Measurements from ENCODE around the gene BSDC1. TPM values are rescaled to one million over a fixed set of nuclear protein-coding genes. Genes with fewer than 3 reads are reported as not detected.

The BSDC1 gene
- polyA plus RNA-seq, 1 donor from 2014 or later = 158 TPM

DNA sequence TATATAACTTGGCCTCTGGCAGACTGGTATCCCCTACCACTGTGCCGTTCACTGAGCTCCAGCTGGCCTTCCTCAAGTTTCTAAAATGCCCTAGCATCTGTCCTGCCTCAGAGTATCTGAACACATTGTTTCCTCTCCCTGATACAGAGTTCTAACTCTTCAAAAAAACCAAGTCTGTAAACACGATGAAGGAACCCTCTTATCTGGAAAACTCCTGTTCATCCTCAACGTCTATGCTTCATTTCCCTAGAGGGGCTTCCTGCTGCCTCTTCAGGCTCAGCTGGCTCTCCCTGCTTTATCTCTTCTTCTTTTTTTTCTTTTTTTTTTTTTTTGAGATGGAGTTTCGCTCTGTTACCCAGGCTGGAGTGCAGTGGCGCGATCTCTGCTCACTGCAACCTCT lies 5.6 kb downstream of the BSDC1 start:
- Histone ChIP-seq H4K20me1 (ENCODE audit: insufficient read depth) (no peaks in the 10 kb centered on the region), H2AFZ (ENCODE audit: low read depth, low read length) (no peak overlapping the region), H3K9ac (ENCODE audit: low read length) (no peak overlapping the region), H3K4me3 (ENCODE audit: low read length) (no peak overlapping the region), H3K9me2 (ENCODE audit: insufficient read depth, low read length) (no peaks in the 10 kb centered on the region), H3K27me3 (ENCODE audit: insufficient read depth, low read depth, low read length) (no peaks in the 10 kb centered on the region), H3F3A (ENCODE audit: insufficient read depth, low read length, poor library complexity, severe bottlenecking) (no peaks in the 10 kb centered on the region), H3K79me2 (replicated peaks; ENCODE audit: insufficient read depth, low read length) (peaks cover 35% of the 10 kb centered on the region), H3K9me3 (ENCODE audit: low read length) (no peaks in the 10 kb centered on the region), H3K36me3 (ENCODE audit: insufficient read depth, low read length) (peaks cover 15% of the 10 kb centered on the region), H3K4me2 (ENCODE audit: low read length) (no peak overlapping the region), H3K27ac (ENCODE audit: low read length) (no peak overlapping the region)
- TF ChIP-seq MXI1 (conservative IDR thresholded peaks at IDR 0.05; ENCODE audit: poor library complexity, severe bottlenecking) (no peak), SMC3 (conservative IDR thresholded peaks at IDR 0.05; ENCODE audit: poor library complexity) (no peak), RAD21 (conservative IDR thresholded peaks at IDR 0.05) (no peak), POLR2AphosphoS5 (IDR thresholded peaks at IDR 0.05) (no peak), EP300 (conservative IDR thresholded peaks at IDR 0.05; ENCODE audit: poor library complexity, severe bottlenecking) (no peak), EZH2 (IDR thresholded peaks at IDR 0.05; ENCODE audit: borderline replicate concordance, insufficient read depth, low read length, poor library complexity, severe bottlenecking) (no peak), TAF1 (IDR thresholded peaks at IDR 0.05; ENCODE audit: low read depth) (no peak)
- TF ChIP-seq, protein P1, sequence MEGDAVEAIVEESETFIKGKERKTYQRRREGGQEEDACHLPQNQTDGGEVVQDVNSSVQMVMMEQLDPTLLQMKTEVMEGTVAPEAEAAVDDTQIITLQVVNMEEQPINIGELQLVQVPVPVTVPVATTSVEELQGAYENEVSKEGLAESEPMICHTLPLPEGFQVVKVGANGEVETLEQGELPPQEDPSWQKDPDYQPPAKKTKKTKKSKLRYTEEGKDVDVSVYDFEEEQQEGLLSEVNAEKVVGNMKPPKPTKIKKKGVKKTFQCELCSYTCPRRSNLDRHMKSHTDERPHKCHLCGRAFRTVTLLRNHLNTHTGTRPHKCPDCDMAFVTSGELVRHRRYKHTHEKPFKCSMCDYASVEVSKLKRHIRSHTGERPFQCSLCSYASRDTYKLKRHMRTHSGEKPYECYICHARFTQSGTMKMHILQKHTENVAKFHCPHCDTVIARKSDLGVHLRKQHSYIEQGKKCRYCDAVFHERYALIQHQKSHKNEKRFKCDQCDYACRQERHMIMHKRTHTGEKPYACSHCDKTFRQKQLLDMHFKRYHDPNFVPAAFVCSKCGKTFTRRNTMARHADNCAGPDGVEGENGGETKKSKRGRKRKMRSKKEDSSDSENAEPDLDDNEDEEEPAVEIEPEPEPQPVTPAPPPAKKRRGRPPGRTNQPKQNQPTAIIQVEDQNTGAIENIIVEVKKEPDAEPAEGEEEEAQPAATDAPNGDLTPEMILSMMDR (IDR thresholded peaks at IDR 0.05; ENCODE audit: poor library complexity, severe bottlenecking) = no peak
- TF ChIP-seq, protein P2, sequence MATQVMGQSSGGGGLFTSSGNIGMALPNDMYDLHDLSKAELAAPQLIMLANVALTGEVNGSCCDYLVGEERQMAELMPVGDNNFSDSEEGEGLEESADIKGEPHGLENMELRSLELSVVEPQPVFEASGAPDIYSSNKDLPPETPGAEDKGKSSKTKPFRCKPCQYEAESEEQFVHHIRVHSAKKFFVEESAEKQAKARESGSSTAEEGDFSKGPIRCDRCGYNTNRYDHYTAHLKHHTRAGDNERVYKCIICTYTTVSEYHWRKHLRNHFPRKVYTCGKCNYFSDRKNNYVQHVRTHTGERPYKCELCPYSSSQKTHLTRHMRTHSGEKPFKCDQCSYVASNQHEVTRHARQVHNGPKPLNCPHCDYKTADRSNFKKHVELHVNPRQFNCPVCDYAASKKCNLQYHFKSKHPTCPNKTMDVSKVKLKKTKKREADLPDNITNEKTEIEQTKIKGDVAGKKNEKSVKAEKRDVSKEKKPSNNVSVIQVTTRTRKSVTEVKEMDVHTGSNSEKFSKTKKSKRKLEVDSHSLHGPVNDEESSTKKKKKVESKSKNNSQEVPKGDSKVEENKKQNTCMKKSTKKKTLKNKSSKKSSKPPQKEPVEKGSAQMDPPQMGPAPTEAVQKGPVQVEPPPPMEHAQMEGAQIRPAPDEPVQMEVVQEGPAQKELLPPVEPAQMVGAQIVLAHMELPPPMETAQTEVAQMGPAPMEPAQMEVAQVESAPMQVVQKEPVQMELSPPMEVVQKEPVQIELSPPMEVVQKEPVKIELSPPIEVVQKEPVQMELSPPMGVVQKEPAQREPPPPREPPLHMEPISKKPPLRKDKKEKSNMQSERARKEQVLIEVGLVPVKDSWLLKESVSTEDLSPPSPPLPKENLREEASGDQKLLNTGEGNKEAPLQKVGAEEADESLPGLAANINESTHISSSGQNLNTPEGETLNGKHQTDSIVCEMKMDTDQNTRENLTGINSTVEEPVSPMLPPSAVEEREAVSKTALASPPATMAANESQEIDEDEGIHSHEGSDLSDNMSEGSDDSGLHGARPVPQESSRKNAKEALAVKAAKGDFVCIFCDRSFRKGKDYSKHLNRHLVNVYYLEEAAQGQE (IDR thresholded peaks at IDR 0.05; ENCODE audit: borderline replicate concordance) = no peak

DNA sequence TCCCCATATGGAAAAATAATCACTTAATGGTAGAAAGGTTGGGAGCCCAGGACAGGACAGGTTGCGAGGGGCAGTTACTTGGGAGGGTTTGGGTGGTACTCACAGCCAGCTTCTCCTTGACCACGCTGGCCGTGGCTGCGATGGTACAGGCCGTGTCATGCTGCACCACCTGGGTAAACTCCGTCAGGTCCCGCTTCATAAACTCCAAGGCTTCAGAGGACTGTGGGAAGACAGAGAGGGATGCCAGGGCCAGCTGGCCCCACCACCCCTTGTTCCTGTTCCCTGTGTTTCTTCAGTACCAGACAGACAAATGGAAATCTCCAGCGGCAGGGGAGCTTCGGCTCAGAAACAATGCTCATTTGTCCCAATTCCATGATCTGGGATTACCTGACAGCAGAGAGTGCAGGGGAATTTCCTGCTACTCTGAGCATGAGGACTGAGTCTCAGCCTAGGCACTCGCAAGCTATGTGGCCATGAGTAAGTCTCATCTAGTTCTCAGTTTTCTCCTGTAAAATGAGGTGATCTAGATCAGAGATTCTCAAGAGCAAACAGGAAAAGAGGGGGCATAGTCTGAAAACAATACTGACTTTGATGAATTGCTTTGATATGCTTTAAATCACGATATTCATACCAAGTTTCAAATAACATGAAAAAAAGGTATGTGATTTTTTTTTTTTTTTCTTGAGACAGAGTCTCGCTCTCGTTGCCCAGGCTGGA lies 7.4 kb downstream of the BSDC1 start:
- TF ChIP-seq SMC3 (conservative IDR thresholded peaks at IDR 0.05; ENCODE audit: poor library complexity) (no peak), TAF1 (IDR thresholded peaks at IDR 0.05; ENCODE audit: low read depth) (no peak), EP300 (conservative IDR thresholded peaks at IDR 0.05; ENCODE audit: poor library complexity, severe bottlenecking) (no peak), POLR2AphosphoS5 (IDR thresholded peaks at IDR 0.05) (no peak), RAD21 (conservative IDR thresholded peaks at IDR 0.05) (no peak), EZH2 (IDR thresholded peaks at IDR 0.05; ENCODE audit: borderline replicate concordance, insufficient read depth, low read length, poor library complexity, severe bottlenecking) (no peak), MXI1 (conservative IDR thresholded peaks at IDR 0.05; ENCODE audit: poor library complexity, severe bottlenecking) (no peak)
- TF ChIP-seq, protein P1 (IDR thresholded peaks at IDR 0.05; ENCODE audit: poor library complexity, severe bottlenecking) = no peak
- TF ChIP-seq, protein P2 (IDR thresholded peaks at IDR 0.05; ENCODE audit: borderline replicate concordance) = no peak
- Histone ChIP-seq H3F3A (ENCODE audit: insufficient read depth, low read length, poor library complexity, severe bottlenecking) (no peaks in the 10 kb centered on the region), H4K20me1 (ENCODE audit: insufficient read depth) (no peaks in the 10 kb centered on the region), H3K9me3 (ENCODE audit: low read length) (no peaks in the 10 kb centered on the region), H3K4me2 (ENCODE audit: low read length) (no peak overlapping the region), H3K9ac (ENCODE audit: low read length) (no peak overlapping the region), H3K27me3 (ENCODE audit: insufficient read depth, low read depth, low read length) (no peaks in the 10 kb centered on the region), H3K27ac (ENCODE audit: low read length) (no peak overlapping the region), H3K79me2 (replicated peaks; ENCODE audit: insufficient read depth, low read length) (peaks cover 19% of the 10 kb centered on the region), H3K4me3 (ENCODE audit: low read length) (no peak overlapping the region), H2AFZ (ENCODE audit: low read depth, low read length) (no peak overlapping the region), H3K36me3 (ENCODE audit: insufficient read depth, low read length) (peaks cover 15% of the 10 kb centered on the region), H3K9me2 (ENCODE audit: insufficient read depth, low read length) (no peaks in the 10 kb centered on the region)
